WTC11 (cell line): ENCODE measurements around the gene PHLDB3. TPM values are rescaled to one million over a fixed set of nuclear protein-coding genes. Genes with fewer than 3 reads are reported as not detected.

Experiments
- ATAC-seq: fragments of 200-7000 bp; cut with Tn5 transposase; 2 replicates; pipeline ENCODE4 v1.10.0; 2021; ENCODE audit warnings: mild to moderate bottlenecking, moderate library complexity
- CTCF ChIA-PET: fragments of 300-600 bp; sonication (Branson Sonifier 250); formaldehyde crosslinking; loops from one replicate; lab custom pipeline; 2021; ENCODE audit warnings: antibody characterized with exemption; lab: Charles Lee
- POLR2A ChIA-PET: fragments of 350-600 bp; sonication (Branson Sonifier 250); formaldehyde crosslinking; loops from one replicate; lab custom pipeline; 2021; ENCODE audit warnings: antibody characterized with exemption; lab: Charles Lee
- DNase-seq: peaks from one replicate; pipeline ENCODE4 v3.0.0; 2021; ENCODE audit warnings: low spot score
- H3K27ac Mint-ChIP-seq: 2 replicates; pipeline ENCODE4 v1.8.0; 2021; ENCODE audit warnings: mixed read lengths
- H3K27me3 Mint-ChIP-seq: 2 replicates; pipeline ENCODE4 v1.8.0; 2021; ENCODE audit warnings: low read depth, mild to moderate bottlenecking, moderate library complexity, mixed read lengths
- H3K36me3 Mint-ChIP-seq: 2 replicates; pipeline ENCODE4 v1.8.0; 2021; ENCODE audit warnings: mixed read lengths
- H3K4me1 Mint-ChIP-seq: 2 replicates; pipeline ENCODE4 v1.8.0; 2022; ENCODE audit warnings: mixed read lengths
- H3K4me3 Mint-ChIP-seq: 2 replicates; pipeline ENCODE4 v1.8.0; 2021; ENCODE audit warnings: mild to moderate bottlenecking, moderate library complexity, mixed read lengths
- H3K9me3 Mint-ChIP-seq: 2 replicates; pipeline ENCODE4 v1.8.0; 2021; ENCODE audit warnings: mixed read lengths
- AR ChIP-seq: fragments of 250-450 bp; sonication (Bioruptor Pico); IDR thresholded peaks from 2 replicates; pipeline ENCODE4 v1.9.0; 2021; ENCODE audit warnings: mild to moderate bottlenecking
- CBFB ChIP-seq: sonication (generic); formaldehyde crosslinking; IDR thresholded peaks from 2 replicates; pipeline ENCODE4 v1.8.1; 2022; ENCODE audit warnings: mild to moderate bottlenecking, low read depth, missing genetic modification reagents
- CDX4 ChIP-seq: fragments of 250-450 bp; sonication (Bioruptor Pico); IDR thresholded peaks from 2 replicates; pipeline ENCODE4 v1.9.0; 2021; ENCODE audit warnings: moderate library complexity, mild to moderate bottlenecking, inconsistent platforms, borderline replicate concordance
- HMGXB4 ChIP-seq: sonication (generic); formaldehyde crosslinking; IDR thresholded peaks from 2 replicates; pipeline ENCODE4 v1.8.1; 2023; ENCODE audit warnings: mild to moderate bottlenecking, moderate library complexity, missing genetic modification reagents
- IRF2 ChIP-seq: sonication (generic); formaldehyde crosslinking; IDR thresholded peaks from 2 replicates; pipeline ENCODE4 v1.8.0; 2022; ENCODE audit warnings: low read depth, missing genetic modification reagents, borderline replicate concordance
- JUN ChIP-seq: sonication (generic); formaldehyde crosslinking; IDR thresholded peaks from 2 replicates; pipeline ENCODE4 v1.8.0; 2023; ENCODE audit warnings: mild to moderate bottlenecking, missing genetic modification reagents
- MLX ChIP-seq: sonication (generic); formaldehyde crosslinking; IDR thresholded peaks from 2 replicates; pipeline ENCODE4 v1.8.1; 2023; ENCODE audit warnings: mild to moderate bottlenecking, missing genetic modification reagents, moderate library complexity
- NFATC4 ChIP-seq: fragments of 250-450 bp; sonication (Bioruptor Pico); IDR thresholded peaks from 2 replicates; pipeline ENCODE4 v1.9.0; 2021; ENCODE audit warnings: mild to moderate bottlenecking
- PRDM15 ChIP-seq: sonication (generic); formaldehyde crosslinking; IDR thresholded peaks from 2 replicates; pipeline ENCODE4 v1.8.0; 2022; ENCODE audit warnings: missing genetic modification reagents
- PRRX2 ChIP-seq: fragments of 250-450 bp; sonication (Bioruptor Pico); IDR thresholded peaks from 2 replicates; pipeline ENCODE4 v1.8.0; 2021; ENCODE audit warnings: mild to moderate bottlenecking
- SMAD3 ChIP-seq: sonication (generic); formaldehyde crosslinking; IDR thresholded peaks from 2 replicates; pipeline ENCODE4 v1.8.0; 2022; ENCODE audit warnings: missing genetic modification reagents, mild to moderate bottlenecking, borderline replicate concordance
- SOX15 ChIP-seq: fragments of 250-450 bp; sonication (Bioruptor Pico); IDR thresholded peaks from 2 replicates; pipeline ENCODE4 v1.9.0; 2021; ENCODE audit warnings: mild to moderate bottlenecking
- SP1 ChIP-seq: sonication (generic); formaldehyde crosslinking; conservative IDR thresholded peaks from 2 replicates; pipeline ENCODE4 v1.8.1; 2022; ENCODE audit warnings: missing genetic modification reagents
- TCF7 ChIP-seq: sonication (generic); formaldehyde crosslinking; IDR thresholded peaks from 2 replicates; pipeline ENCODE4 v1.8.0; 2022; ENCODE audit warnings: mild to moderate bottlenecking, low read depth, missing genetic modification reagents, moderate library complexity
- TEAD1 ChIP-seq: sonication (generic); formaldehyde crosslinking; IDR thresholded peaks from 2 replicates; pipeline ENCODE4 v1.8.0; 2022; ENCODE audit warnings: mild to moderate bottlenecking, missing genetic modification reagents
- USF2 ChIP-seq: sonication (generic); formaldehyde crosslinking; IDR thresholded peaks from 2 replicates; pipeline ENCODE4 v1.8.1; 2023; ENCODE audit warnings: mild to moderate bottlenecking, missing genetic modification reagents, moderate library complexity
- ZBTB21 ChIP-seq: sonication (generic); formaldehyde crosslinking; IDR thresholded peaks from 2 replicates; pipeline ENCODE4 v1.8.1; 2023; ENCODE audit warnings: mild to moderate bottlenecking, missing genetic modification reagents, borderline replicate concordance
- ZNF425 ChIP-seq: fragments of 250-450 bp; sonication (Bioruptor Pico); conservative IDR thresholded peaks from 2 replicates; pipeline ENCODE4 v1.9.0; 2021; ENCODE audit warnings: mild to moderate bottlenecking
- ZSCAN18 ChIP-seq: fragments of 250-450 bp; sonication (Bioruptor Pico); IDR thresholded peaks from 2 replicates; pipeline ENCODE4 v2.1.2; 2022; ENCODE audit warnings: mild to moderate bottlenecking, moderate library complexity
- total RNA-seq: library from RNA; stranded (reverse); gene quantifications from 3 replicates; pipeline ENCODE4 v1.2.3, GENCODE V29; 2021

PHLDB3 gene
- total RNA-seq, 1 experiment from 2014 or later, result 14.6 TPM

GRCh38 chr19:43452582-43452981 is 52.0 kb downstream of the PHLDB3 start:
- no peak overlapping the region for H3K4me3 Mint-ChIP-seq
- POLR2A ChIA-PET, result interaction anchor here (1.0 kb wide), 1 partner anchor 60 kb away, joined by 3 read pairs; no protein-coding TSS in a partner anchor

GRCh38 chr19:43450545-43450997 is 54.0 kb downstream of the PHLDB3 start:
- H3K4me3 Mint-ChIP-seq, result no peak overlapping the region
- peaks cover 11% of the 10 kb centered on the region for H3K9me3 Mint-ChIP-seq
- no peak overlapping the region for H3K27ac Mint-ChIP-seq
- peaks cover 14% of the 10 kb centered on the region for H3K27me3 Mint-ChIP-seq
- H3K4me1 Mint-ChIP-seq, result peaks cover 11% of the 10 kb centered on the region
- DNase-seq, result no peak
- H3K36me3 Mint-ChIP-seq, result peaks cover 4% of the 10 kb centered on the region; the same call in 1 of the 2 replicates
- CTCF ChIA-PET, result interaction anchor here (1.5 kb wide), 1 partner anchor 69 kb away, joined by 10 read pairs; no protein-coding TSS in a partner anchor
- POLR2A ChIA-PET, result no interaction called here
- no peak for ATAC-seq
- no peak for TF ChIP-seq PRRX2 (CRISPR knock-in tag)
- no peak for TF ChIP-seq AR
- no peak for TF ChIP-seq SOX15
- TF ChIP-seq ZBTB21 (CRISPR knock-in tag), result no peak
- TF ChIP-seq CDX4 (CRISPR knock-in tag), result no peak
- no peak for TF ChIP-seq PRDM15 (CRISPR knock-in tag)
- no peak for TF ChIP-seq TEAD1 (CRISPR knock-in tag)
- TF ChIP-seq TCF7 (CRISPR knock-in tag), result no peak
- TF ChIP-seq HMGXB4, result no peak
- no peak for TF ChIP-seq ZNF425
- no peak for TF ChIP-seq USF2 (CRISPR knock-in tag)
- no peak for TF ChIP-seq SP1
- TF ChIP-seq NFATC4 (CRISPR knock-in tag), result no peak
- TF ChIP-seq JUN (CRISPR knock-in tag), result no peak

More at GRCh38 chr19:43452582-43452981, 52.0 kb downstream of the PHLDB3 start:
- peaks cover 4% of the 10 kb centered on the region; the same call in 1 of the 2 replicates for H3K36me3 Mint-ChIP-seq
- TF ChIP-seq SMAD3 (CRISPR knock-in tag) (no peak), ZSCAN18 (CRISPR knock-in tag) (no peak), CBFB (no peak), JUN (CRISPR knock-in tag) (no peak), IRF2 (no peak), PRRX2 (CRISPR knock-in tag) (no peak), MLX (no peak)
- TF ChIP-seq, all 79 proteins: peak for 0
- peaks cover 10% of the 10 kb centered on the region for H3K27me3 Mint-ChIP-seq
- H3K4me1 Mint-ChIP-seq, result peaks cover 9% of the 10 kb centered on the region
- peaks cover 11% of the 10 kb centered on the region for H3K9me3 Mint-ChIP-seq
- ATAC-seq (no peak), DNase-seq (no peak)
- H3K27ac Mint-ChIP-seq, result no peak overlapping the region
- CTCF ChIA-PET, result interaction anchor here (1.0 kb wide), 1 partner anchor 13 kb away, joined by 3 read pairs; no protein-coding TSS in a partner anchor
